ENCODE measurements around the gene PFKL.
"Not testable (repeated sequence)": the region's sequence is repeated elsewhere in the genome, so short reads cannot be mapped to it uniquely, and the experiment has no call there.

PFKL gene

DNA sequence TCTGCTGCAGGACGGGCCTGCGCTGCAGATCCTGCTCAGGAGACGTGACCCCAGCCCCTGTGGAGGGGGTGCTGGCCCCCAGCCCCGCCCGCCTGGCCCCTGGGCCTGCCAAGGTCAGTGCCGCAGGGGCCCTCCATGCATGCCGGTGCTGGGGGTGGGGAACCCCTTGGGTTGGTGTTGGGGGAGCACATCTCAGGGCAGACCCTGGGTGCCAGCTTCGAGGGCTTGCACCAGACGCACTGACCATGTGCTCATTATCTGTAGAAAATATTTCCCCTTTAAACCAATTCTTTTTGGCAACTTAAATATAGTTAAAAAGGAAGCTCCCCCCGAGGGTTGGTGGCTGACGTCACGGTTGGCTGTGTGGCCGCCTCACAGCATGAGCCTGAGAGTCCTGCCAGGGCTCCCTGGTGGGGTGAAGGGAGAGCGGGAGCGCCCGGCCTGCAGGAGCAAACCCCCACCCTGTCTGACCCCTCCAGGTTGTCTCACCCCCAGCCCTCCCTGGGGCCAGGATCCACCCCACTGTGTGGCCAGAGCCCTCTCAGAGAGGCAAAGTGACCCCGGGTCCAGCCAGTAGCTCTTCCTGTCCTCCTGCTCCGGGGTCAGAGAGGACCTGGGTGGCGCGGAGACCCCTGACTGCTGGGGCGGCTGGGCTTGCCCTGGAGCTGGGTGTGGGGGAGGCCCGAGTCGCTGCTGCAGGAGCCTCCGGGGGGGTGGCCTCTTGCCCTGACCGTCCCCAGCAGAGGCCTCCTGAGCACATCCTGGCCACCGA lies 5.3 kb upstream of the PFKL start:
- no peak for DNase-seq (ENCODE audit: low read depth, low spot score)

- no peak for DNase-seq (ENCODE audit: low read depth, low spot score)
Measured at GRCh38 chr21:44295163-44295573, 4.7 kb upstream of the PFKL start.

DNA sequence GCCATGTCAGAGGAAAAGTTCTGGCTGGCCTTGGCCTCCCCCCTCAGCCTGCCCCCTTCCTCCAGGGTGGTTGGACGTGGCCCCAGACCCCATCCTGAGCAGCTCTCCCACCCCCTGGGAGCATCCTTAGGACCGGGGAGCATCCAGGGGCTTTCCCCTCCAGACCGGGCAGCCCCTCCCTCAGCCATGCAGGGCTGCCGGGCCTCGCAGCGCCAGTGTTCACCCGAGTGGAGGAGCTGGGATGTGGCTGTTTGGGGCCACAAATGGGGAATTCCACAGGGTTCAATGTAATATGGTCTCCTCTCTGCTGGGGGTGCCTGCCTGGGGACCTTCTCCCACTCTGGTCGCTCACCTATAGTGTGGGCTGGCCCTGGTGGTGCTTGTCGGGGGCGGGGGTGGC lies 4.2 kb upstream of the PFKL start:
- no peak for DNase-seq (ENCODE audit: low read depth, low spot score)

- DNase-seq (ENCODE audit: low read depth, low spot score) = no peak
Measured at GRCh38 chr21:44296103-44296519, 3.7 kb upstream of the PFKL start.

- no peak for DNase-seq (ENCODE audit: low read depth, low spot score)
Measured at GRCh38 chr21:44296916-44297315, 2.9 kb upstream of the PFKL start.

DNA sequence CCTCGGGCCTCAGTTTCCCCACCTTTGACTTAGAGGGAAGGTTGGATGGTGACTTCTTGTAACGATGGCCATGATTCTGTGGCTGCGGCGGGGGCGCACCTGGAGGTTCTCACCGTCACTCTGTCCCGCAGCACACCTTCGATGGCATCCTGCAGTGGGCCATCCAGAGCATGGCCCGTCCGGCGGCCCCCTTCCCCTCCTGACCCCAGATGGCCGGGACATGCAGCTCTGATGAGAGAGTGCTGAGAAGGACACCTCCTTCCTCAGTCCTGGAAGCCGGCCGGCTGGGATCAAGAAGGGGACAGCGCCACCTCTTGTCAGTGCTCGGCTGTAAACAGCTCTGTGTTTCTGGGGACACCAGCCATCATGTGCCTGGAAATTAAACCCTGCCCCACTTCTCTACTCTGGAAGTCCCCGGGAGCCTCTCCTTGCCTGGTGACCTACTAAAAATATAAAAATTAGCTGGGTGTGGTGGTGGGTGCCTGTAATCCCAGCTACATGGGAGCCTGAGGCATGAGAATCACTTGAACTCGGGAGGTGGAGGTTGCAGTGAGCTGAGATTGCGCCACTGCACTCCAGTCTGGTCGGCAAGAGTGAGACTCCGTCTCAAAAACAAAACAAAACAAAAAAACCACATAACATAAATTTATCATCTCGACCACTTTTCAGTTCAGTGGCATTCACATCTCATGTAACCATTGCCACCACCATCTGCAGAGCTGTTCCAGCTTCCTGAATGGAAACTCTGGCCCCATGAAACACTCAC lies 2.1 kb upstream of the PFKL start:
- peak; percentile 34 for DNase-seq (ENCODE audit: low read depth, low spot score)

GRCh38 chr21:44298301-44298700 lies 1.6 kb upstream of the PFKL start:
- no peak for DNase-seq (ENCODE audit: low read depth, low spot score)

DNA sequence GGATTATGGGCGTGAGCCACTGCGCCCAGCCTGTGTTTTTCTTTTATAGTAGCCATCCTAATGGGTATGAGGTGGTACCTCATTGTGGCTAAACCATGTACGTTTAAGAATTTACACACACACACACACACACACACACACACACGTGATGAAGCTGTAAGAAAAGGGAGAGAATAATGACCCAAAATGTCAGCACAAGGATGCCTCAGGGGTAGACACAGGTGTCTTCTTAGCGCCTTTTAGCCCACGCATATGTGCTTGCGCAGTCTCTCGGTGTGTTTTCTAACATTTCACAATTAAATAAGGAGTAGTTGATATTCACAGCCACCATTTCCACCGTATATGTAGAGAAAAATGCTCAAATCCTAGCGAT lies 782 bp upstream of the PFKL start:
- DNase-seq (ENCODE audit: low read depth, low spot score) = no peak

GRCh38 chr21:44300262-44300959 lies 558 bp downstream of the PFKL start:
- DNase-seq (ENCODE audit: low read depth, low spot score) = peak; percentile 19

- no peak for DNase-seq (ENCODE audit: low read depth, low spot score)
Measured at GRCh38 chr21:44301141-44301540, 1.3 kb downstream of the PFKL start.

GRCh38 chr21:44301961-44302406 lies 2.1 kb downstream of the PFKL start:
- DNase-seq (ENCODE audit: low read depth, low spot score) = no peak

- not testable (repeated sequence) for DNase-seq (ENCODE audit: low read depth, low spot score)
Measured at GRCh38 chr21:44302573-44303401, 2.9 kb downstream of the PFKL start.

DNA sequence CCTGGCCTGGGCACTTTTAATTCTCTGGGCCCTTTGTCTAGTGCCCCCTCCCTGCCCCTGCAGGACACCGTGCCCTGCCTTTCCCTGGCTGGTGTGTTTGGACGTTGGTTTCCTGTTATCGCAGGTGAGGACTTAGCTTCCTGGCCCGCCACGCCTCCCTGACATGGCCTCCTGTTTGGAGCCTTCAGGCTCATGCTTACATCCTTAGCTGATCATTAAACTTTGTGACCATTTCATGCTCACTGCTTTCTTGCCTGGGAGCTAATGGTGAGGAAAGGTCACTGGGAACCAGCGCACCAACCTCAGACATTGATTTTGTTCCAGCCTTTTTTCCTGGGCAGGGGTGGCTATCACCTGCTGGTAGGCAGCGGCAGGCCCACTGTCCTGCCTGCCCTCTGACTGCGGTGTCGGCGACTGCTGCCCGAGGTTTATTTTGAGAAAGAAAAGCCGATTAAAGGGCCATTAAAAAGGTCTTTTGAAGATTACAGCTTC lies 3.7 kb downstream of the PFKL start:
- no peak for DNase-seq (ENCODE audit: low read depth, low spot score)

DNA sequence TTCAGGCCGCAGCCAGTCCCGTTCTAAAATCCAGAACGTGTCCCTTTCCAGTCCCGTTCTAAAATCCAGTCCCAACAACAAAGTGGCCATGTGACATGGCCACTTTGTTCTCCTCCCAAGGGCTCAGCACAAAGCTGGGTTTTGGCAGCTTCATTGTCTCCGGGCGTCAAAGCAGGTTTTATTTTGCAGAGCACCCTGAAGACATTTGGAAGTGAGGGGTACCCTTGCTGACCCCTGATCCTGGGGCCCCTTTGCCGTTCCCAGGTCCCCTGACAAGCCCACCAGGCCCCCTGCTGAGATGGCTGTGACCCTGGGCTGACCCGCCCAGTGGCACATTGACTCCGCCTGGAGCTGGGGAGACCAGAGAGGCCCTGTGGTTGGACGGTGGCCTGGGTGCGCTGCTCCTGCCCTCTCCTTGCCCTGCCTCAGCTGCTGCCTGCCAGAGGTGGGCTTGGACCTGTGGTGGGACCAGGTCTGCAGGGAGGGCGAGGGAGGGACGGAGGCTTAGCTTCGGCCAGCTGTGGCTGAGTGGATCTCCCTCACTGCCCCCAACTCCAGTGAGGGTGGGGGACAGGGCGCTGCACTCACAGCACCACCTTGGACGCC lies 4.3 kb downstream of the PFKL start:
- no peak for DNase-seq (ENCODE audit: low read depth, low spot score)

GRCh38 chr21:44304877-44305293 lies 5.0 kb downstream of the PFKL start:
- DNase-seq (ENCODE audit: low read depth, low spot score) = no peak

DNA sequence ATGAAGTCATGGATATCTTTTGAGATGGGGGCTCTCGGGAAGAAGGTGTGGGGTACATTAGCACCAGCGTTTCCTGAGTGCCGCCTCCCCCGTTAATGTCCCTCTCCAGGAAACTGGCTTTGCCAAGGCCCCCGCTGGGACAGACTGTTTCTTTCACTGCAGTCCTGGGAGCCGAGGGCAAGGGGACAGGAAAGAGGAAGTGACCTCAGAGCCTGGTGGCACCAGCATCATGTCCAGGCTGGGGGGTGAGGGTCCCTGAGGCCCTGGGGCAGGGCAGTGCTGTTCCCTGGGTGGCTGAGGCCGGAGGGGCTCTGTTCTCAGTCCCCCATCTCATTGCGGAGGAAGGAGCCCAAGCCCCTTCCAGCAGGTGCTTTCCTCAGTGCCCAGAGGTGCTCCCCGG lies 5.8 kb downstream of the PFKL start:
- DNase-seq (ENCODE audit: low read depth, low spot score) = no peak

DNA sequence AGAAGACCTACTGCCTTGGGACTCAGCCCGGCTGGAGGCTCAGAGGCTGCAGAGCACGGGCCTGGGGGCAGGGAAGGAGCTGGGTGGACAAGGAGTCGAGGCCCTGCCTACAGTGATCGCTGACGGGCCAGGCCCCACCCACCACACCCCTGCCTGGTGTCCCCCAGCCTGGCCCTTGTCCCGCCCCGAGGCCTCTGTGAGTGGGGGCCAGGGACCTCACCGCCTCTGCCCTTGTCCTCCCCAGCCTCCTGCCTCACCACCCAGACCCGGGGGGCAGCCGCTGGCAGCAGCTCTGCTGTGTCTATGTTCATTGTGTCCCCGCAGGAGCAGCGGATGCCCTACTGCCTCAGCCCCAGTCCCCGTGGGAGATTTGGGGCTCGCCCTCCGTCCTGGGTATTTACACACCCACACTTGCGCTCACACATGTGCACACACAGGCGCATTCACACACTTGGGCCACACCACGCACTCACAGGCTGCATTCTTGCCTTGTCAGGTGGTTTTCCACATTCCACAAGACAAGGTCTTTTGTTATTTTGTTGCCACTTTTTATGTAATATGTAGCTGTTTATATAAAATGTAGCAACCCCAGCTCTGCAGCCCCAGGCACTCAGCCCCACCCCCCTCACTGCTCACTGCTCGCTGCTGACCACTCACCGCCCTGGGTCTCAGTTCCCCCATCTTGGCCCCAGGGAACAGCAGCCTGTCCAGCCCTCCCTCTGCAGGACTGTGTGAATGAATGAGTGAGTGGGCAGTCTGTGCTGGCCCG lies 7.3 kb downstream of the PFKL start:
- no peak for DNase-seq (ENCODE audit: low read depth, low spot score)

GRCh38 chr21:44310628-44311507 lies 11.0 kb downstream of the PFKL start:
- DNase-seq (ENCODE audit: low read depth, low spot score) = no peak

- no peak for DNase-seq (ENCODE audit: low read depth, low spot score)
Measured at GRCh38 chr21:44312089-44312488, 12.2 kb downstream of the PFKL start.
